NB4 (cell line): ENCODE data around the gene SLC30A10.
A peak's percentile ranks its signal among the peaks of the same experiment; 100 is the strongest.

Experiments used
- DNase-seq: peaks from one replicate; pipeline ENCODE4 v3.0.0; 2010; ENCODE audit warnings: low read depth
- H3K4me3 ChIP-seq: one replicate; pipeline ENCODE4 v1.5.1; 2011; ENCODE audit warnings: mild to moderate bottlenecking, low read depth, low read length, moderate library complexity
- MYC ChIP-seq: IDR thresholded peaks from 2 replicates; pipeline ENCODE4 v1.6.1; 2011; ENCODE audit warnings: low read depth, low read length
- POLR2A ChIP-seq: IDR thresholded peaks from 2 replicates; pipeline ENCODE4 v1.6.1; 2011; ENCODE audit warnings: mild to moderate bottlenecking; ENCODE audit not compliant: insufficient read length; ENCODE audit errors: extremely low read depth
- TF ChIP-seq, protein P1 (sequence below): IDR thresholded peaks from one replicate; pipeline ENCODE4 v1.5.1; 2012; ENCODE audit warnings: low read depth, low read length
- TF ChIP-seq, protein P2 (sequence below): IDR thresholded peaks from 2 replicates; pipeline ENCODE4 v1.6.1; 2011; ENCODE audit warnings: low read depth, low read length

Gene SLC30A10

DNA sequence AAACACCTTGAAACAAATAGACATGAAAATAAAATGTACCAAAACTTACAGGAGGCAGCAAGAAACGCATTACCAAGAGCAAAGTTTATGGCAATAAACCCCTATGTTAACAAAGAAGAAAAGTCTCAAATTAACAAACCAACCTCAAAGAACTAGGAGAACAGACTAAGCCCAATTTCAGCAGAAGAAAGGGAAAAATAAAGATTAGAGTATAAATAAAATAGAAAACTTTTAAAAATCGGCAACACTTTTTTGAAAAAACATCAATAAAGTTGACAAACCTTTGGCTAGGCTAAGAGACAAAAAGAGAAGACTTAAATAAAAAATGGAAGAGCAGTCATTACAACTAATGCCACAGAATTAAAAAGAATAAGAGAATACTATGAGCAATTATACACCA lies 42.7 kb downstream of the SLC30A10 start:
- H3K4me3 ChIP-seq, result no peak overlapping the region
- no peak for DNase-seq
- TF ChIP-seq, protein P1, sequence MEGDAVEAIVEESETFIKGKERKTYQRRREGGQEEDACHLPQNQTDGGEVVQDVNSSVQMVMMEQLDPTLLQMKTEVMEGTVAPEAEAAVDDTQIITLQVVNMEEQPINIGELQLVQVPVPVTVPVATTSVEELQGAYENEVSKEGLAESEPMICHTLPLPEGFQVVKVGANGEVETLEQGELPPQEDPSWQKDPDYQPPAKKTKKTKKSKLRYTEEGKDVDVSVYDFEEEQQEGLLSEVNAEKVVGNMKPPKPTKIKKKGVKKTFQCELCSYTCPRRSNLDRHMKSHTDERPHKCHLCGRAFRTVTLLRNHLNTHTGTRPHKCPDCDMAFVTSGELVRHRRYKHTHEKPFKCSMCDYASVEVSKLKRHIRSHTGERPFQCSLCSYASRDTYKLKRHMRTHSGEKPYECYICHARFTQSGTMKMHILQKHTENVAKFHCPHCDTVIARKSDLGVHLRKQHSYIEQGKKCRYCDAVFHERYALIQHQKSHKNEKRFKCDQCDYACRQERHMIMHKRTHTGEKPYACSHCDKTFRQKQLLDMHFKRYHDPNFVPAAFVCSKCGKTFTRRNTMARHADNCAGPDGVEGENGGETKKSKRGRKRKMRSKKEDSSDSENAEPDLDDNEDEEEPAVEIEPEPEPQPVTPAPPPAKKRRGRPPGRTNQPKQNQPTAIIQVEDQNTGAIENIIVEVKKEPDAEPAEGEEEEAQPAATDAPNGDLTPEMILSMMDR, result no peak
- TF ChIP-seq POLR2A (no peak), MYC (no peak)
- TF ChIP-seq, protein P2, sequence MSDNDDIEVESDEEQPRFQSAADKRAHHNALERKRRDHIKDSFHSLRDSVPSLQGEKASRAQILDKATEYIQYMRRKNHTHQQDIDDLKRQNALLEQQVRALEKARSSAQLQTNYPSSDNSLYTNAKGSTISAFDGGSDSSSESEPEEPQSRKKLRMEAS, result no peak

GRCh38 chr1:219883400-219884332 lies 44.7 kb downstream of the SLC30A10 start:
- TF ChIP-seq MYC (no peak), POLR2A (no peak)
- TF ChIP-seq, protein P2, result no peak
- no peak for DNase-seq
- H3K4me3 ChIP-seq, result no peak overlapping the region

DNA sequence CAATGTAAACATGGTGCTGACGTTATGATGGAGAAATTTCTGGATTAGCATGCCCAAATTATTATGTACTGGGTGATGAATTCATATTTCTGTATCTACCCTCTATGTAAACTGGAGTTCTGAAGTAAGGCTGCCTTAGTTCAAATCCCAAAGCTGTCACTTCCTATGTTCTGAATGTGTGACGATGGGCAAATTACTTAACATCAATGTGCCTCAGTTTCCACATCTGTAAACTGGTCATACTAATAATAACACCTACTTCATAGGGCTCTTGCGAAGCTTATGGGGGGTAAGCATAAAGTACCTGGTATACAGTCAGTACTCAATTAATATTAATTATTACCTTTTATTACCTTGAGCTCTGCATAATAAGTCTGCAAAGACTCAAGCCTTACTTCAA lies 45.6 kb downstream of the SLC30A10 start:
- H3K4me3 ChIP-seq, result no peak overlapping the region
- no peak for DNase-seq
- TF ChIP-seq MYC (no peak), POLR2A (no peak)
- TF ChIP-seq, protein P2, result no peak
- TF ChIP-seq, protein P1, result no peak

GRCh38 chr1:219882096-219882495 lies 46.3 kb downstream of the SLC30A10 start:
- TF ChIP-seq, protein P2, result no peak
- no peak for TF ChIP-seq MYC
- TF ChIP-seq, protein P1, result no peak
- no peak for TF ChIP-seq POLR2A
- no peak overlapping the region for H3K4me3 ChIP-seq
- DNase-seq, result no peak

DNA sequence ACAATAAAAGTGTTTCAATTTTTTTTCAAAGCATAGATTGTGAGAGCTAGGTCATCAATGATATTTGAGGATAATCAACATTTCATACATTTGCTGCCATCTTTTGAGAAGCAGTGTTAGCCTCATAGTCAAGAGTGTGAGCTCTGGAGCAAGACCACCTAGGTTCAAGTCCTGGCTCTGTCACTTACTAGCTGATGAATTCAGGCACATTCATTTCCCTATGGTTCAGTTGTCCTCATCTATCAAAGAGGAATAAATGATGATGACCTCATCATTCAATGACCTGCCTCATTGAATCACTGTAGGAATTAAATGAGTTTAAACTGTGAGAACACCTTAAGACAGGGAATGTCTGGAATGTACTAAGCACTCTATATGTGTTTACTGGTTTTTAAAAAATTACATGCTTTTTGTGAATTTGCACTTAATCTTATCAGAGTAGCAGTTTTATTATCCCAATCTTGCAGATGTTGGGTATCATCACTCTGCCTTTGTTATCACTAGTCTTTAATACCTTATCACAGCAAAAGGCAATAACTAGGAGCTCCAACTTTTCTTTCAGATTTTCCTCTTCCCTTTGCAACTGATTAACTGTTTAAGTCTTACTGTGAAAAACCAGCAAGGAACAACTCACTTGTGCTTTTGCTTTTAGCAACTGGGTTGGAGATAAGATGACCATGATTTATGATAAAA lies 47.4 kb downstream of the SLC30A10 start:
- no peak overlapping the region for H3K4me3 ChIP-seq
- DNase-seq, result no peak
- TF ChIP-seq, protein P2, result no peak
- no peak for TF ChIP-seq MYC
- TF ChIP-seq POLR2A, result no peak
- TF ChIP-seq, protein P1, result no peak

- peak; percentile 30 for DNase-seq
- no peak overlapping the region for H3K4me3 ChIP-seq
Observed at GRCh38 chr1:219876798-219877209, 51.6 kb downstream of the SLC30A10 start.

More at GRCh38 chr1:219876798-219877209, 51.6 kb downstream of the SLC30A10 start:
- TF ChIP-seq, protein P1, result peak; percentile 32
- TF ChIP-seq MYC, result no peak
- TF ChIP-seq, protein P2, result no peak
- no peak for TF ChIP-seq POLR2A
